Tibial nerve (tissue), 4 donors: ENCODE data around the gene LIN28B. TPM values are rescaled to one million over a fixed set of nuclear protein-coding genes. Genes with fewer than 3 reads are reported as not detected.
"Not testable (repeated sequence)": the region's sequence is repeated elsewhere in the genome, so short reads cannot be mapped to it uniquely, and the experiment has no call there.

Experiments used
- DNase-seq, 2 donors: peaks; one replicate each; pipeline ENCODE4 v3.0.0-alpha.2; 2019; ENCODE audit warnings: low spot score in 2 of 2
- H3K27ac ChIP-seq, 4 donors: fragments of 200-600 bp; sonication (generic) in 3 of 4; one replicate each; pipeline ENCODE4 v1.5.1; 2017 to 2019; ENCODE audit warnings: mild to moderate bottlenecking in 1 of 4
- H3K27me3 ChIP-seq, 2 donors: fragments of 200-600 bp; sonication (generic) in 1 of 2; one replicate each; pipeline versions ENCODE4 v1.5.1 to v1.6.0; 2017 to 2019
- H3K36me3 ChIP-seq, 3 donors: fragments of 200-600 bp; sonication (generic); one replicate each; pipeline ENCODE4 v1.5.1; 2018 to 2019
- H3K4me1 ChIP-seq, 4 donors: fragments of 200-600 bp; sonication (generic) in 3 of 4; one replicate each; pipeline ENCODE4 v1.5.1; 2017 to 2019
- H3K4me3 ChIP-seq, 4 donors: fragments of 200-600 bp; sonication (generic) in 3 of 4; one replicate each; pipeline ENCODE4 v1.5.1; 2017 to 2019; ENCODE audit warnings: mild to moderate bottlenecking in 1 of 4, moderate library complexity in 1 of 4
- H3K9me3 ChIP-seq, 4 donors: fragments of 200-600 bp; sonication (generic) in 3 of 4; one replicate each; pipeline ENCODE4 v1.5.1; 2017 to 2019
- EP300 ChIP-seq, 2 donors: sonication (generic); formaldehyde crosslinking; IDR thresholded peaks; one replicate each; pipeline ENCODE4 v1.6.1; 2017; ENCODE audit warnings: antibody characterized with exemption in 2 of 2, mild to moderate bottlenecking in 1 of 2
- POLR2A ChIP-seq, 2 donors: fragments of 450-650 bp; IDR thresholded peaks; one replicate each; pipeline ENCODE4 v1.6.1; 2017; ENCODE audit warnings: antibody characterized with exemption in 2 of 2, mild to moderate bottlenecking in 2 of 2, moderate library complexity in 2 of 2
- WGBS, 2 donors: methylation state at CpG; one replicate each; pipeline ENCODE4 v1.1.5; 2018; 5-methylcytosine and 5-hydroxymethylcytosine counted together
- total RNA-seq, 4 donors: library from RNA; depleted of rRNA; stranded (reverse); fragments of >200 nt; gene quantifications; one replicate each; pipeline ENCODE4 v1.1.0, GENCODE V29; 2016
- TF ChIP-seq, protein P1 (sequence below), 5 experiments: fragments of 200-600 bp in 3 of 5; fragments of 450-650 bp in 2 of 5; sonication (generic) in 3 of 5; IDR thresholded peaks; one replicate each; pipeline ENCODE4 v1.5.1; 2016 to 2019; ENCODE audit warnings: antibody characterized with exemption in 5 of 5, mild to moderate bottlenecking in 3 of 5, moderate library complexity in 2 of 5

Gene LIN28B
- total RNA-seq, 4 donors from 2014 or later = not detected

DNA sequence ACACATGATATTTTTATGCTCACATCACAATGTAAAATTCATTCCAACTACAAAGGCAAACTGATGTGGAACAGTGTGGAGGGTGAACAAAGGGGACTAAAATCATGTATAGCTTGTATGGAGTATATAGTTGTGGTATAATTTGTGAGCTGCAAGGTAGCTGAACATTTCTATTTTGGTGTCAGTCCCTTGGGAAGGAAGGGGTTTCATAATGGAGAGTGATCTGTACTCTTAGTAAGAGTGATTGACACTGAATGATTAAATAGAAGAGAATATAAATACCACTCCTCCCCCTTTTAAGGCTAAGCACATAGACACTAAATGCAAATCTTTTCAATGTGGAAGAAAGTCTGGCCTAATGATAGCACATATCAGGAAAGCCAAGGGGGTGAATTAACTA lies 118.3 kb downstream of the LIN28B start:
- no peak for DNase-seq
- Histone ChIP-seq H3K27me3 (no peaks in the 10 kb centered on the region), H3K4me1 (peaks cover 0 to 13% (median 0%) of the 10 kb centered on the region in 4 donors), H3K9me3 (no peaks in the 10 kb centered on the region), H3K27ac (no peak overlapping the region), H3K4me3 (no peak overlapping the region), H3K36me3 (no peaks in the 10 kb centered on the region)
- TF ChIP-seq EP300 (IDR thresholded peaks at IDR 0.05) (no peak), POLR2A (IDR thresholded peaks at IDR 0.05) (no peak)
- TF ChIP-seq, protein P1, sequence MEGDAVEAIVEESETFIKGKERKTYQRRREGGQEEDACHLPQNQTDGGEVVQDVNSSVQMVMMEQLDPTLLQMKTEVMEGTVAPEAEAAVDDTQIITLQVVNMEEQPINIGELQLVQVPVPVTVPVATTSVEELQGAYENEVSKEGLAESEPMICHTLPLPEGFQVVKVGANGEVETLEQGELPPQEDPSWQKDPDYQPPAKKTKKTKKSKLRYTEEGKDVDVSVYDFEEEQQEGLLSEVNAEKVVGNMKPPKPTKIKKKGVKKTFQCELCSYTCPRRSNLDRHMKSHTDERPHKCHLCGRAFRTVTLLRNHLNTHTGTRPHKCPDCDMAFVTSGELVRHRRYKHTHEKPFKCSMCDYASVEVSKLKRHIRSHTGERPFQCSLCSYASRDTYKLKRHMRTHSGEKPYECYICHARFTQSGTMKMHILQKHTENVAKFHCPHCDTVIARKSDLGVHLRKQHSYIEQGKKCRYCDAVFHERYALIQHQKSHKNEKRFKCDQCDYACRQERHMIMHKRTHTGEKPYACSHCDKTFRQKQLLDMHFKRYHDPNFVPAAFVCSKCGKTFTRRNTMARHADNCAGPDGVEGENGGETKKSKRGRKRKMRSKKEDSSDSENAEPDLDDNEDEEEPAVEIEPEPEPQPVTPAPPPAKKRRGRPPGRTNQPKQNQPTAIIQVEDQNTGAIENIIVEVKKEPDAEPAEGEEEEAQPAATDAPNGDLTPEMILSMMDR (IDR thresholded peaks at IDR 0.05) = no peak

DNA sequence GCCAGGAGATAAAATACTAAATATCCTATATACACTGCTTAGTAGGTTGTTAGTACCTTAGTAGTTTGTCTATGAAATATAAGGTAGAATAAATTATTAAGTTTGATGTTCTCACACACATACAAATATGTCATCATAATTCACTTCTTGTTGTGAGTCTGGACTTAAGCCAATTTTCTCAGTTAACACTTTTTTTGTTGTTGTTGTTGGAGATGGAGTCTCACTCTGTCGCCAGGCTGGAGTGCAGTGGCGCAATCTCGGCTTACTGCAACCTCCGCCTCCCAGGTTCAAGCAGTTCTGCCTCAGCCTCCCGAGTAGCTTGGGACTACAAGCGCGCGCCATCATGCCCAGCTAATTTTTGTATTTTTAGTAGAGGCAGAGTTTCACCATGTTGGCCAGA lies 119.5 kb downstream of the LIN28B start:
- WGBS, 2 donors = 85 to 87% methylated on average over 8 of the region's 8 CpGs
- H3K36me3 ChIP-seq, H3K27ac ChIP-seq, H3K4me3 ChIP-seq, DNase-seq, H3K27me3 ChIP-seq, H3K9me3 ChIP-seq: not testable (repeated sequence)
- peaks cover 0 to 13% (median 0%) of the 10 kb centered on the region in 4 donors for H3K4me1 ChIP-seq

DNA sequence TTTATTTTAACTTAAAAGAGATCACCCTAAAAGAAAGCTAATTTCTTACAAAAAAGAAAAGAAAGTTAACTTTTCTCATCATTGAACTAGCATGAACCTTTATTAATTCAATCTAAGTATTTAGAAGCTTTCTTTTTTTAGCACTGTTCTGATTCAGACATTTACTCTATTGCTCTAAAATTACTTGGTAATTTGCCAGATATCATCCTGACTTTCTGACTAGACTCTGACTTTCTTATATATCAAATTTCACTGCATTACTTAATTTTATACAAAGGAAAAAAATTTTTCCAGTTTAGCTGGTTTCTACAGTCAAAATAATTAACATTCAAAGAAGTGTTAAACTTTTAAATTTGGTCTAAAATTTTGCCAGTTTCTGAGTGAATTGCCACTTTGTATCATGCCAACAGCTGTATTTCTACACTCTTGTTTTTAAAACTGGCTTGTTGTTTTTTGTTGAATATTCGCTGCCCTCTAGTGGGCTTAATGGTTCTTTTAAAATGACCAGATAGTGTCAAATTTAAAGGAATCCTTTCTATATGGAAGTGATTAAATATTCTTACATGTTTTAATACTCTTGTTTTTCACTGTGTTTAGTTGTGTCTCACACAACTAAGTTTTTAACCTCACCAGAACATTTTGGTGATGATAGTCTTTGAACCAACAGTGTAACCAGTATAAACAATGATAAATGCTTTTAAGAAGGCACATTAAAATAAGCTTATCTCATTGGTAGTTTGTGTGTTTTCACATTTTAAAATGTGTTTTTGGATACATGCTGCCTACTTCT lies 120.9 kb downstream of the LIN28B start:
- Histone ChIP-seq H3K9me3 (no peaks in the 10 kb centered on the region), H3K27me3 (no peaks in the 10 kb centered on the region), H3K36me3 (no peaks in the 10 kb centered on the region), H3K27ac (no peak overlapping the region), H3K4me3 (no peak overlapping the region), H3K4me1 (peaks cover 0 to 13% (median 0%) of the 10 kb centered on the region in 4 donors)
- peak in 1 of 2 donors; percentile 33 for DNase-seq
- WGBS, 2 donors = 2 to 4% methylated on average over 1 of the region's 1 CpG
- TF ChIP-seq POLR2A (IDR thresholded peaks at IDR 0.05) = no peak
- TF ChIP-seq, protein P1 (IDR thresholded peaks at IDR 0.05) = peak; percentile 35 to 66 (median 39)

DNA sequence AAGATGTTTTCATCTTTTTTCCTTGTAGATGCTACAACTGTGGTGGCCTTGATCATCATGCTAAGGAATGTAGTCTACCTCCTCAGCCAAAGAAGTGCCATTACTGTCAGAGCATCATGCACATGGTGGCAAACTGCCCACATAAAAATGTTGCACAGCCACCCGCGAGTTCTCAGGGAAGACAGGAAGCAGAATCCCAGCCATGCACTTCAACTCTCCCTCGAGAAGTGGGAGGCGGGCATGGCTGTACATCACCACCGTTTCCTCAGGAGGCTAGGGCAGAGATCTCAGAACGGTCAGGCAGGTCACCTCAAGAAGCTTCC lies 121.4 kb downstream of the LIN28B start:
- TF ChIP-seq EP300 (IDR thresholded peaks at IDR 0.05) (no peak), POLR2A (IDR thresholded peaks at IDR 0.05) (no peak)
- TF ChIP-seq, protein P1 (IDR thresholded peaks at IDR 0.05) = no peak
- H3K9me3 ChIP-seq = no peaks in the 10 kb centered on the region
- H3K36me3 ChIP-seq = no peaks in the 10 kb centered on the region
- peaks cover 0 to 13% (median 0%) of the 10 kb centered on the region in 4 donors for H3K4me1 ChIP-seq
- H3K27me3 ChIP-seq = no peaks in the 10 kb centered on the region
- no peak overlapping the region for H3K27ac ChIP-seq
- no peak overlapping the region for H3K4me3 ChIP-seq
- WGBS, 2 donors = 65 to 69% methylated on average over 6 of the region's 6 CpGs
- no peak for DNase-seq

DNA sequence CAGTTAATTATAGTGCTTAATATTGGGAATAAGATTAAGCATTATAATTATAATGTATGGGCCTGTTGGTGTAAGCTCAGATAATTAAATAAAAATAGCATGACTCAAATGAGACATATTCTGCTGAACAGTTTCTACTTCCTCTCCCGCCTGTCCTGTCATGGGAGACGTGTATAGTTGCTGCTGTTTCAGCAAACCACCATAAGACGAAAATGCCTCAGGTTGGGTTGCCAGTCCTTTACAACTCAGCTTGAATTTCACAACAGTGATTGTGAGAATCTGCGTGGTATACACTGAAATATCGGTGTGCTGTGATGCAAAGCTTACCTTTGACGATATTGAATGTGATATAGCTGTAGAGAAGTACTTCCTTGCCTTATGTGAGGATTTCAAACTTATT lies 123.4 kb downstream of the LIN28B start:
- H3K27me3 ChIP-seq = no peaks in the 10 kb centered on the region
- no peaks in the 10 kb centered on the region for H3K9me3 ChIP-seq
- no peak for DNase-seq
- no peak overlapping the region for H3K27ac ChIP-seq
- TF ChIP-seq POLR2A (IDR thresholded peaks at IDR 0.05) (no peak), EP300 (IDR thresholded peaks at IDR 0.05) (no peak)
- TF ChIP-seq, protein P1 (IDR thresholded peaks at IDR 0.05) = no peak
- WGBS, 2 donors = 80 to 85% methylated on average over 6 of the region's 6 CpGs
- H3K36me3 ChIP-seq = no peaks in the 10 kb centered on the region
- no peak overlapping the region for H3K4me3 ChIP-seq
- H3K4me1 ChIP-seq = peaks cover 0 to 13% (median 0%) of the 10 kb centered on the region in 4 donors

DNA sequence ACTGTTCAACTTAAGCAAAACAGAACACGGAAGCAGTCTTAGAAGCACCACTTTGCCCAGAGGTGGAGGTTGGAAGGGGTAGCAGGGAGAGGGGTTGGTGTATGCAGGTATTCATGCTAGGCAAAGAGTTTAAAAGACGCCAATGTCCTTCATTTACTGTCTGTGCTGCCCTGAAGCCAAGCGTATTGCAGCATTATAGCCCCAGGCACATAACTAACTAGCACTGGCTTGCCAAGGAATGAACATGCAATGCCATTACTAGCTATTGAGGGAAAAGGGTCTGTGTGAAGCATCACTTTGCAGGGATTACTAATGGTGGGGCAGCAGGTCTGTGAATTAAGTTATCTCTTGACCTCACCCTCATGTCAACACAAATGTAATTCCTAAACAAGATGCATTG lies 124.8 kb downstream of the LIN28B start:
- peaks cover 0 to 13% (median 0%) of the 10 kb centered on the region in 4 donors for H3K4me1 ChIP-seq
- H3K27me3 ChIP-seq, H3K9me3 ChIP-seq, DNase-seq, H3K4me3 ChIP-seq, H3K36me3 ChIP-seq, H3K27ac ChIP-seq: not testable (repeated sequence)
- 52 to 57% methylated on average over 3 of the region's 3 CpGs for WGBS, 2 donors
